Spleen (tissue), 11 donors: Measurements from ENCODE around the gene C1QTNF12. TPM values are rescaled to one million over a fixed set of nuclear protein-coding genes. Genes with fewer than 3 reads are reported as not detected.

Source experiments
- DNase-seq: peaks from one replicate; pipeline ENCODE4 v3.0.0-alpha.2; 2020
- H3K27ac ChIP-seq, 8 donors: fragments of 200-600 bp; sonication (generic) in 7 of 8; 1 replicate in 4 of 8; 2 replicates in 4 of 8; pipeline versions ENCODE4 v1.5.0 to v1.8.0; 2016 to 2021; ENCODE audit warnings: inconsistent platforms in 4 of 8, mild to moderate bottlenecking in 4 of 8, moderate library complexity in 1 of 8
- H3K27me3 ChIP-seq, 7 donors: fragments of 200-600 bp; sonication (generic) in 6 of 7; replicated peaks in 1 of 7; 1 replicate in 4 of 7; 2 replicates in 3 of 7; pipeline versions ENCODE4 v1.5.0 to v1.8.0; 2016 to 2021; ENCODE audit warnings: inconsistent platforms in 3 of 7, mild to moderate bottlenecking in 1 of 7
- H3K36me3 ChIP-seq, 6 donors: fragments of 200-600 bp; sonication (generic) in 5 of 6; 1 replicate in 4 of 6; 2 replicates in 2 of 6; pipeline versions ENCODE4 v1.5.0 to v1.8.0; 2016 to 2021; ENCODE audit warnings: inconsistent platforms in 2 of 6
- H3K4me1 ChIP-seq, 6 donors: fragments of 200-600 bp; sonication (generic) in 5 of 6; 1 replicate in 3 of 6; 2 replicates in 3 of 6; pipeline versions ENCODE4 v1.5.0 to v1.8.0; 2016 to 2021; ENCODE audit warnings: inconsistent platforms in 3 of 6
- H3K4me3 ChIP-seq, 8 donors: fragments of 200-600 bp; sonication (generic) in 7 of 8; 1 replicate in 4 of 8; 2 replicates in 4 of 8; pipeline versions ENCODE4 v1.5.0 to v1.8.0; 2016 to 2021; ENCODE audit warnings: inconsistent platforms in 4 of 8, mild to moderate bottlenecking in 4 of 8, moderate library complexity in 2 of 8
- H3K9me3 ChIP-seq, 8 donors: fragments of 200-600 bp; sonication (generic) in 7 of 8; 1 replicate in 4 of 8; 2 replicates in 4 of 8; pipeline versions ENCODE4 v1.5.0 to v1.8.0; 2016 to 2021; ENCODE audit warnings: inconsistent platforms in 4 of 8
- POLR2A ChIP-seq, 3 donors: fragments of 450-650 bp; IDR thresholded peaks; one replicate each; pipeline ENCODE4 v1.5.1; 2017; ENCODE audit warnings: antibody characterized with exemption in 3 of 3, mild to moderate bottlenecking in 1 of 3
- POLR2AphosphoS5 ChIP-seq, 3 donors: sonication (generic); formaldehyde crosslinking; IDR thresholded peaks; one replicate each; pipeline ENCODE4 v1.5.1; 2017; ENCODE audit warnings: antibody characterized with exemption in 3 of 3
- WGBS, 5 donors: extraction: QIAGEN DNeasy Blood & Tissue Kit in 3 of 5; methylation state at CpG; one replicate each; pipeline versions ENCODE4 v1.1.5 to v1.1.7; 2013 to 2018; 5-methylcytosine and 5-hydroxymethylcytosine counted together
- intact Hi-C: fragments of 100-400 bp; cut with DNase I; formaldehyde crosslinking; loops from one replicate; pipeline ENCODE4 v1.15.0; 2023; ENCODE audit warnings: low total_unique reads
- polyA plus RNA-seq, 3 donors: library from polyadenylated mRNA; stranded (reverse); fragments of 200-250 nt; gene quantifications; one replicate each; pipeline ENCODE4 v1.2.1, GENCODE V29; 2013
- total RNA-seq, 7 donors: library from RNA; depleted of rRNA in 3 of 7; stranded (reverse); fragments of >200 nt in 3 of 7; fragmentation: NEBNext Ultra II Directional in 4 of 7; extraction: Animal tissue kit (Norgen Biotek cat#: 25700) in 4 of 7; gene quantifications; one replicate each; pipeline versions ENCODE4 v1.1.0 to v1.2.1, GENCODE V29; 2016 to 2021
- TF ChIP-seq, protein P1 (sequence below), 11 experiments: fragments of 200-600 bp in 7 of 11; fragments of 450-650 bp in 4 of 11; sonication (generic) in 4 of 11; IDR thresholded peaks in 8 of 11; conservative IDR thresholded peaks in 3 of 11; 1 replicate in 7 of 11; 2 replicates in 4 of 11; pipeline versions ENCODE4 v1.4.0 to v1.8.0; 2016 to 2021; ENCODE audit warnings: antibody characterized with exemption in 11 of 11, inconsistent platforms in 4 of 11, mild to moderate bottlenecking in 1 of 11
- donor health status: healthy with polysubstance abuse.
- donor health status: DM: no; HTN: no; CAD: no; lungs with moderate emphysema.
- donor health status: DM: no; HTN: no; CAD: no.
- donor health status: Bipolar disorder and iron deficiency.
- donor health status: healthy.
- donor health status: DM: no; HTN: no; CAD: no.
- donor health status: DM: yes; HTN: yes; CAD: no.

C1QTNF12 gene
- total and polyA plus RNA-seq, 10 donors: 0.87 to 5.5 (median 1.4) TPM; not detected in 3

DNA sequence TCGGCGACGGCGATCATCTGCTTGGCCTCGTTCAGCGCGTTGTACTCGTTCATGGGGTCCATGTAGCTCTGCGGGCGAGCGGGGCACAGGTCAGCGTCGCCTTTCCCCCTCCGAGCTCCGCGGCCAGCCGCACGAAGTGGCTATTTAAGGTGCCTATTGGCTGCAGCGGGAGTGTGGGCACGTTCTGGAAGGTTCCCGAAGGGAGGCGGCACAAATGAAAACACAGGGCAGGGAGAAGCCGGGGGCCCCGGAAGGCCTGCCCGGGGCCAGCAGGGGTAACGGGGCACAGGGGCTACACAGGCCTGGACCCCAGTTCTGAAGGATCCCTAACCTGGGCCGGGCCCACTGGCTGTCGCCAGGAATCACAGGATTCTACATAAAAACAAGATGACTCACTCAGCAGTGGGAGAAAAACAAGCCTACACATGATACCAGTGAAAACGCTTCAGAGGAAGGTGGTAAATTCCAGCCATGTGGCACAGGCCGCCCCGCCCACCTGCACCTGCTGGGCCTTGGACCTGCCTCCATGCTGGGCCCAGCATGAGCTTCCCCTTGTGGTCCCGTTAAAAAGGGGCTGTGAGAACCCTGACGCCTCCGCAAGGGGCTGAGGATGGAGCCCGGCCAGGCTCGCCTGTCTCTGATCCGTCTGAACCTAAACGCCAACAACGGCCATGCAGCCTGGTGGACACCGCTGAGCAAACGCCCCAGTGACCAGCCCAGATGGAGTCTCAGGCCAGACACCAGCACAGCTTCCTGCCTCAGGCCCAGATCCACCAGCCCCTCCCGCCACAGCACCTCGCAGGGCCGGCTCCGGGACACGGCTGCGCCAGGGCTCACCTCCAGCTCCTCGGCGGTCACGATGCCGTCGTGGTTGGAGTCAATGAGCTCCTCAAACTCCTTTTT, 28.6 kb downstream of the C1QTNF12 start:
- H3K4me3 ChIP-seq: no peak overlapping the region
- H3K27me3 ChIP-seq: peaks cover 0 to 11% (median 0%) of the 10 kb centered on the region in 7 donors
- TF ChIP-seq, protein P1, sequence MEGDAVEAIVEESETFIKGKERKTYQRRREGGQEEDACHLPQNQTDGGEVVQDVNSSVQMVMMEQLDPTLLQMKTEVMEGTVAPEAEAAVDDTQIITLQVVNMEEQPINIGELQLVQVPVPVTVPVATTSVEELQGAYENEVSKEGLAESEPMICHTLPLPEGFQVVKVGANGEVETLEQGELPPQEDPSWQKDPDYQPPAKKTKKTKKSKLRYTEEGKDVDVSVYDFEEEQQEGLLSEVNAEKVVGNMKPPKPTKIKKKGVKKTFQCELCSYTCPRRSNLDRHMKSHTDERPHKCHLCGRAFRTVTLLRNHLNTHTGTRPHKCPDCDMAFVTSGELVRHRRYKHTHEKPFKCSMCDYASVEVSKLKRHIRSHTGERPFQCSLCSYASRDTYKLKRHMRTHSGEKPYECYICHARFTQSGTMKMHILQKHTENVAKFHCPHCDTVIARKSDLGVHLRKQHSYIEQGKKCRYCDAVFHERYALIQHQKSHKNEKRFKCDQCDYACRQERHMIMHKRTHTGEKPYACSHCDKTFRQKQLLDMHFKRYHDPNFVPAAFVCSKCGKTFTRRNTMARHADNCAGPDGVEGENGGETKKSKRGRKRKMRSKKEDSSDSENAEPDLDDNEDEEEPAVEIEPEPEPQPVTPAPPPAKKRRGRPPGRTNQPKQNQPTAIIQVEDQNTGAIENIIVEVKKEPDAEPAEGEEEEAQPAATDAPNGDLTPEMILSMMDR (IDR thresholded peaks at IDR 0.05 in 8 of 11, conservative IDR thresholded peaks at IDR 0.05 in 3 of 11): no peak
- TF ChIP-seq POLR2AphosphoS5 (IDR thresholded peaks at IDR 0.05) (peak in 1 of 3 donors; percentile 33), POLR2A (IDR thresholded peaks at IDR 0.05) (no peak)
- 90 to 94% (median 92%) methylated on average over 43 to 52 of the region's 52 CpGs for WGBS, 5 donors
- H3K27ac ChIP-seq: peak overlapping the region in 3 of 8 donors; percentile 33 to 82 (median 60)
- intact Hi-C loops: no loop called here
- H3K9me3 ChIP-seq: no peaks in the 10 kb centered on the region
- peaks cover 0 to 76% (median 63%) of the 10 kb centered on the region in 6 donors for H3K36me3 ChIP-seq
- no peak for DNase-seq
- peaks cover 28 to 42% (median 35%) of the 10 kb centered on the region in 6 donors for H3K4me1 ChIP-seq

DNA sequence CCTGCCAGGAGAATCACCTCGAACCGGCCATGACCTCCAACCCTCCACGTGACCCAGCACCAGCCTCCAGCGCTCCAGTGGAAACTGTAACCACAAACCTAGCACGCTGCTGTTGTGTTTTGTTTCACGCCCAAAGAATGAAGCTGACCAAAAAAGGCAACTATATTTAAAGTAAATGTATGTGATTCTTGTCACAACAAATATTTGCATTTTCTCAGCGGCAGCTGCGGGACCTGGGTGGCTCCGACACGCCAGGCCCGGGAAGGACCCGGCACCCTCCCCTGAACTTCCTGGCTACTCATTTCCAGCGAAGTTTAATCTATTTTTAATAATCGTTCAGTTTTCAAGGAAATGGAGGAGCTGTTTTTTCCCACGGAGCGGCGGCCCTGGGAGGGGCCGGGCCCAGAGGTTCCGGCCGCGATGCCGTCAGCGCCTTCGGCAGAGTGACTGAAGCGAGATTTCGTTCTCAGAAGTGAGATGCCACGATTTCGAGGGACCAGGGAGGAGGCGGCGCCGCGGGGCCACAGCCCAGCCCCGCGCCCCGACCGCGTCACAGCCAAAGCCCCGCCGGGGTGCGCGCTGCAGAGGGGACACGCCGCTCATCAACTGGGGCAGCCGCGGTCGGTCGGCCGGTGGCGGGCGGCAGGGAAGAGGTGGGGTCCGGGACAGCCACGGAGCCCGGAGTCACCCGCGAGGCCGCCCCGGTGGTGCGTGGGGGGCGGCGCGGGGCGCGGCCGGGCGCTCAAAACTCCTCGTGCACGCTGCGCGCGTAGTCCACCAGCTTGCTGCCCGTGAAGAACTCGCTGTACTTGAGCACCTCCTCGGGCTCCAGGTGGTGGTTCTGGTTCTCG, 29.5 kb downstream of the C1QTNF12 start:
- Histone ChIP-seq H3K9me3 (no peaks in the 10 kb centered on the region), H3K4me1 (peaks cover 32 to 51% (median 43%) of the 10 kb centered on the region in 6 donors), H3K27ac (peak overlapping the region in 5 of 8 donors; percentile 3 to 82 (median 33)), H3K36me3 (peaks cover 0 to 67% (median 54%) of the 10 kb centered on the region in 6 donors), H3K27me3 (peaks cover 0 to 19% (median 0%) of the 10 kb centered on the region in 7 donors), H3K4me3 (no peak overlapping the region)
- no peak for DNase-seq
- 87 to 93% (median 92%) methylated on average over 67 to 74 of the region's 74 CpGs for WGBS, 5 donors
- TF ChIP-seq POLR2AphosphoS5 (IDR thresholded peaks at IDR 0.05) (no peak), POLR2A (IDR thresholded peaks at IDR 0.05) (no peak)
- TF ChIP-seq, protein P1 (IDR thresholded peaks at IDR 0.05 in 8 of 11, conservative IDR thresholded peaks at IDR 0.05 in 3 of 11): no peak
- intact Hi-C loops: no loop called here

DNA sequence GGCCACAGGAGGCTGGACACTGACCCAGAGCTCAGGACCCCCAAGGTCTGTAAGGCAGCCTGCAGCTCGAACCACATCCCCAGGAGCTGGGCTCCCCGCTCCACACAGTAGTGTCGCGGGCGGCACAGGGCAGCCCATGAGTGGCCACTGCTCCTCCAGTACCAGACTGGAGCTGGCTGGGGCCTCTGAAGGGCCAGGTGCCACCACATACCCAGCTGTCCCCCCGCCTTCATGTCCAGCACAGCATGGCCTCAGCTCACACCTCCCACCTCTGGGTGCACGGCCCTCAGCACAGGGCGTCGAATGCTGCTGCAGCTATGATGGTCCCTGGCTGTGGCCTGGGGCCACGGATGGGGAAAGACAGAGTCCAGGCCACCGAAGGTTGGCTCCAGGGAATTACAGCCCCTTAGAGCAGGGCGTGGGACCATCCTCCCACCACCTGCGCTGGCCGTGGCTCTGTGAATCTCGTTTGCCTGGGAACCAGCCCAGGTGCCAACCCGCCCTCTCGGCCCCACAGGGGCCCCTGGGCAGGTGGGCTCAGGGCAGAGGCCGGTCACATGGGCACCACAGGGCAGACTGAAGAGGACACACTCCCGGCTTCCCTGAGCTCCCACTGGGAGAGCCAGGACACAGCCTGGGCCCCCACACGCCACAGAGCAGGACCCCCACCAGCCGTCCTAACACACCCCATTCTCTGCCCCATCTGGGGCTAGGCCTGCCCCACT, 30.5 kb downstream of the C1QTNF12 start:
- 74 to 100% (median 89%) methylated on average over 1 to 21 of the region's 21 CpGs for WGBS, 5 donors
- peaks cover 0 to 62% (median 45%) of the 10 kb centered on the region in 6 donors for H3K36me3 ChIP-seq
- H3K27me3 ChIP-seq: peaks cover 0 to 26% (median 0%) of the 10 kb centered on the region in 7 donors
- DNase-seq: no peak
- peak in 1 of 3 donors; percentile 28 for TF ChIP-seq POLR2AphosphoS5 (IDR thresholded peaks at IDR 0.05)
- TF ChIP-seq, protein P1 (IDR thresholded peaks at IDR 0.05 in 8 of 11, conservative IDR thresholded peaks at IDR 0.05 in 3 of 11): no peak
- no peaks in the 10 kb centered on the region for H3K9me3 ChIP-seq
- no peak overlapping the region for H3K4me3 ChIP-seq
- peak overlapping the region in 4 of 8 donors; percentile 3 to 82 (median 46) for H3K27ac ChIP-seq
- intact Hi-C loops: no loop called here
- H3K4me1 ChIP-seq: peaks cover 32 to 61% (median 51%) of the 10 kb centered on the region in 6 donors
